NCI-H2081 (cell line): ENCODE measurements around the gene CHTOP.

Source experiments
- DNase-seq, 2 experiments: peaks; one replicate each; lab custom pipeline; 2025; lab: John Stamatoyannopoulos, UW

Gene CHTOP

GRCh38 chr1:153613406-153613805 is 20.5 kb upstream of the CHTOP start:
- DNase-seq = no peak

- no peak for DNase-seq
Observed at GRCh38 chr1:153614189-153614900, 19.5 kb upstream of the CHTOP start.

- no peak for DNase-seq
Observed at GRCh38 chr1:153614906-153615305, 19.0 kb upstream of the CHTOP start.

- DNase-seq = no peak
Observed at GRCh38 chr1:153615406-153615805, 18.5 kb upstream of the CHTOP start.

GRCh38 chr1:153616144-153616916 is 17.5 kb upstream of the CHTOP start, which contains the start of gene S100A14:
TSS of gene S100A14 (minus strand) at chr1:153616325. CDS start at chr1:153615858, 467 bp downstream.
- no peak for DNase-seq

GRCh38 chr1:153616917-153617311 is 17.0 kb upstream of the CHTOP start:
- no peak for DNase-seq

GRCh38 chr1:153617663-153618062 is 16.2 kb upstream of the CHTOP start:
- DNase-seq = peak; percentile 13 to 28

- no peak for DNase-seq
Observed at GRCh38 chr1:153619171-153619570, 14.7 kb upstream of the CHTOP start.

- DNase-seq = no peak
Observed at GRCh38 chr1:153623101-153623500, 10.8 kb upstream of the CHTOP start.

- DNase-seq = no peak
Observed at GRCh38 chr1:153624965-153625611, 8.8 kb upstream of the CHTOP start.

- DNase-seq = no peak
Observed at GRCh38 chr1:153626477-153626903, 7.4 kb upstream of the CHTOP start.

- no peak for DNase-seq
Observed at GRCh38 chr1:153626904-153627714, 6.8 kb upstream of the CHTOP start, which contains the start of gene S100A13. TSS of gene S100A13 (minus strand) at chr1:153627505. CDS start at chr1:153626472, 1,033 bp downstream.

GRCh38 chr1:153627715-153628626 is 5.9 kb upstream of the CHTOP start, which contains the start of gene S100A1:
TSS of gene S100A1 (plus strand) at chr1:153628434. CDS start at chr1:153630522, 2,088 bp downstream.
- no peak for DNase-seq

GRCh38 chr1:153628638-153629342 is 5.1 kb upstream of the CHTOP start:
- no peak for DNase-seq

GRCh38 chr1:153629343-153629665 is 4.6 kb upstream of the CHTOP start:
- DNase-seq = no peak

GRCh38 chr1:153629971-153630370 is 3.9 kb upstream of the CHTOP start:
- no peak for DNase-seq

GRCh38 chr1:153630384-153630783 is 3.5 kb upstream of the CHTOP start:
- DNase-seq = no peak

GRCh38 chr1:153631047-153632022 is 2.5 kb upstream of the CHTOP start:
- no peak for DNase-seq
